Spinal cord (tissue), 10 donors: ENCODE measurements around the gene CLASP1. TPM values are rescaled to one million over a fixed set of nuclear protein-coding genes. Genes with fewer than 3 reads are reported as not detected.

Experiments used
- DNase-seq, 6 donors: peaks; one replicate each; pipeline versions ENCODE4 v3.0.0 to v3.0.0-alpha.2; 2013 to 2015; ENCODE audit warnings: low spot score in 6 of 6, low read depth in 4 of 6
- H3K27ac ChIP-seq: one replicate; pipeline ENCODE4 v1.5.1; 2013; ENCODE audit warnings: low read depth, low read length, control low read depth
- H3K27me3 ChIP-seq: one replicate; pipeline ENCODE4 v1.6.1; 2013; ENCODE audit warnings: low read length; ENCODE audit not compliant: control insufficient read depth, insufficient read depth
- H3K36me3 ChIP-seq: one replicate; pipeline ENCODE4 v1.6.1; 2013; ENCODE audit warnings: low read length; ENCODE audit not compliant: control insufficient read depth, insufficient read depth
- H3K4me1 ChIP-seq: one replicate; pipeline ENCODE4 v1.6.1; 2013; ENCODE audit warnings: low read length; ENCODE audit not compliant: control insufficient read depth, insufficient read depth
- H3K4me3 ChIP-seq: one replicate; pipeline ENCODE4 v1.5.1; 2013; ENCODE audit warnings: low read depth, low read length, control low read depth
- H3K9me3 ChIP-seq: one replicate; pipeline ENCODE4 v1.6.1; 2013; ENCODE audit warnings: low read length; ENCODE audit not compliant: control insufficient read depth, insufficient read depth
- WGBS: methylation state at CpG from one replicate; pipeline ENCODE4 v1.1.5; 2013; ENCODE audit warnings: missing lambda C conversion rate; ENCODE audit not compliant: insufficient coverage; 5-methylcytosine and 5-hydroxymethylcytosine counted together
- polyA plus RNA-seq, 2 donors: library from polyadenylated mRNA; unstranded; fragments of 120-200 nt; gene quantifications; one replicate each; pipeline ENCODE4 v1.2.1, GENCODE V29; 2013; ENCODE audit not compliant: insufficient read length in 2 of 2
- total RNA-seq, 2 donors: library from RNA; depleted of rRNA in 1 of 2; stranded (reverse); fragments of 120-200 nt in 1 of 2; fragments of >200 nt in 1 of 2; gene quantifications; one replicate each; pipeline versions ENCODE4 v1.2.3 to v1.2.4, GENCODE V29; 2013 to 2014
- donor health status: healthy.

The CLASP1 gene
- total and polyA plus RNA-seq, 4 donors: 51.7 to 98.2 (median 62.8) TPM

- Histone ChIP-seq H3K27me3 (no peaks in the 10 kb centered on the region), H3K9me3 (no peaks in the 10 kb centered on the region), H3K27ac (no peak overlapping the region), H3K4me1 (peaks cover 14% of the 10 kb centered on the region), H3K36me3 (peaks cover 37% of the 10 kb centered on the region), H3K4me3 (no peak overlapping the region)
- peak in 1 of 6 donors; percentile 85 for DNase-seq
- WGBS: 82% methylated on average over 5 of the region's 9 CpGs
Measured at GRCh38 chr2:121359716-121360565, 289.3 kb downstream of the CLASP1 start.

- Histone ChIP-seq H3K27me3 (no peaks in the 10 kb centered on the region), H3K27ac (no peak overlapping the region), H3K36me3 (peaks cover 38% of the 10 kb centered on the region), H3K4me3 (no peak overlapping the region), H3K9me3 (no peaks in the 10 kb centered on the region), H3K4me1 (peaks cover 14% of the 10 kb centered on the region)
- DNase-seq: no peak
- WGBS: no CpG with 5 or more reads among the region's 1 CpG
Measured at GRCh38 chr2:121359170-121359569, 290.1 kb downstream of the CLASP1 start.

- no peak for DNase-seq
- Histone ChIP-seq H3K36me3 (peaks cover 42% of the 10 kb centered on the region), H3K9me3 (no peaks in the 10 kb centered on the region), H3K4me3 (no peak overlapping the region), H3K4me1 (peaks cover 14% of the 10 kb centered on the region), H3K27me3 (no peaks in the 10 kb centered on the region), H3K27ac (no peak overlapping the region)
- 100% methylated on average over 1 of the region's 2 CpGs for WGBS
Measured at GRCh38 chr2:121358291-121358690, 291.0 kb downstream of the CLASP1 start.

GRCh38 chr2:121356058-121356640, 293.1 kb downstream of the CLASP1 start:
- Histone ChIP-seq H3K4me3 (no peak overlapping the region), H3K9me3 (no peaks in the 10 kb centered on the region), H3K27me3 (no peaks in the 10 kb centered on the region), H3K27ac (no peak overlapping the region), H3K4me1 (no peaks in the 10 kb centered on the region), H3K36me3 (peaks cover 43% of the 10 kb centered on the region)
- peak; percentile 54 to 90 (median 64) for DNase-seq
- 15% methylated on average over 6 of the region's 9 CpGs for WGBS

GRCh38 chr2:121355488-121355887, 293.8 kb downstream of the CLASP1 start:
- no peak overlapping the region for H3K27ac ChIP-seq
- H3K4me3 ChIP-seq: no peak overlapping the region
- H3K4me1 ChIP-seq: no peaks in the 10 kb centered on the region
- DNase-seq: no peak
- peaks cover 43% of the 10 kb centered on the region for H3K36me3 ChIP-seq
- H3K9me3 ChIP-seq: no peaks in the 10 kb centered on the region
- no CpG with 5 or more reads among the region's 1 CpG for WGBS
- H3K27me3 ChIP-seq: no peaks in the 10 kb centered on the region

GRCh38 chr2:121351521-121352318, 297.5 kb downstream of the CLASP1 start:
- no peaks in the 10 kb centered on the region for H3K27me3 ChIP-seq

GRCh38 chr2:121350890-121351289, 298.4 kb downstream of the CLASP1 start:
- peaks cover 80% of the 10 kb centered on the region for H3K36me3 ChIP-seq
- no peak overlapping the region for H3K4me3 ChIP-seq
- H3K4me1 ChIP-seq: no peaks in the 10 kb centered on the region
- WGBS: 90% methylated on average over 6 of the region's 6 CpGs
- no peaks in the 10 kb centered on the region for H3K9me3 ChIP-seq
- no peak for DNase-seq
- no peak overlapping the region for H3K27ac ChIP-seq
- no peaks in the 10 kb centered on the region for H3K27me3 ChIP-seq

More at GRCh38 chr2:121351521-121352318, 297.5 kb downstream of the CLASP1 start:
- Histone ChIP-seq H3K4me1 (no peaks in the 10 kb centered on the region), H3K36me3 (peaks cover 74% of the 10 kb centered on the region), H3K9me3 (no peaks in the 10 kb centered on the region), H3K4me3 (no peak overlapping the region), H3K27ac (no peak overlapping the region)
- 92% methylated on average over 11 of the region's 17 CpGs for WGBS
- no peak for DNase-seq

- Histone ChIP-seq H3K36me3 (peaks cover 82% of the 10 kb centered on the region), H3K9me3 (no peaks in the 10 kb centered on the region), H3K4me3 (no peak overlapping the region), H3K27me3 (no peaks in the 10 kb centered on the region), H3K27ac (no peak overlapping the region), H3K4me1 (no peaks in the 10 kb centered on the region)
- DNase-seq: no peak
- 100% methylated on average over 2 of the region's 4 CpGs for WGBS
Measured at GRCh38 chr2:121350402-121350775, 298.9 kb downstream of the CLASP1 start.

- no peak overlapping the region for H3K4me3 ChIP-seq
- no peaks in the 10 kb centered on the region for H3K27me3 ChIP-seq
- no peaks in the 10 kb centered on the region for H3K9me3 ChIP-seq
- no peak overlapping the region for H3K27ac ChIP-seq
- 93% methylated on average over 3 of the region's 4 CpGs for WGBS
- H3K4me1 ChIP-seq: no peaks in the 10 kb centered on the region
- DNase-seq: no peak
- peaks cover 87% of the 10 kb centered on the region for H3K36me3 ChIP-seq
Measured at GRCh38 chr2:121349721-121350401, 299.4 kb downstream of the CLASP1 start.
